GM12891 (cell line): ENCODE data around the gene SORL1.
A peak's percentile ranks its signal among the peaks of the same experiment; 100 is the strongest.
"Not testable (repeated sequence)": the region's sequence is repeated elsewhere in the genome, so short reads cannot be mapped to it uniquely, and the experiment has no call there.

Experiments
- DNase-seq: peaks from one replicate; pipeline ENCODE4 v3.0.0; 2011; ENCODE audit warnings: low spot score; ENCODE audit not compliant: insufficient read length
- FAIRE-seq: peaks from 2 replicates; lab custom pipeline; 2011; peaks lifted over from hg19 to GRCh38; lab: Jason Lieb, UNC
- PAX5 ChIP-seq: IDR thresholded peaks from 2 replicates; pipeline ENCODE4 v1.6.1; 2011; ENCODE audit warnings: low read length, moderate library complexity, mild to moderate bottlenecking; ENCODE audit not compliant: insufficient read depth, severe bottlenecking
- POLR2A ChIP-seq: IDR thresholded peaks from 2 replicates; pipeline ENCODE4 v1.6.1; 2011; ENCODE audit warnings: low read depth, low read length, control low read depth
- POLR2AphosphoS5 ChIP-seq: IDR thresholded peaks from 2 replicates; pipeline ENCODE4 v1.6.1; 2011; ENCODE audit warnings: low read depth, low read length, control low read depth
- POU2F2 ChIP-seq: IDR thresholded peaks from 2 replicates; pipeline ENCODE4 v1.6.1; 2011; ENCODE audit warnings: low read depth, mild to moderate bottlenecking, control low read depth, low read length, moderate library complexity
- SPI1 ChIP-seq: IDR thresholded peaks from 2 replicates; pipeline ENCODE4 v1.6.1; 2011; ENCODE audit warnings: low read depth, low read length, control low read depth
- TAF1 ChIP-seq: IDR thresholded peaks from 2 replicates; pipeline ENCODE4 v1.6.1; 2011; ENCODE audit warnings: low read depth, low read length, control low read depth

The SORL1 gene

GRCh38 chr11:121481484-121482230 is 29.5 kb downstream of the SORL1 start:
- DNase-seq, FAIRE-seq: not testable (repeated sequence)
- TF ChIP-seq POLR2AphosphoS5 (peak; percentile 58; the same call in 1 of the 2 replicates), SPI1 (peak; percentile 52)

- TF ChIP-seq POU2F2 (no peak), SPI1 (peak; percentile 64), TAF1 (peak; percentile 34)
- FAIRE-seq, result peak; percentile 98
- no peak for DNase-seq
Observed at GRCh38 chr11:121482231-121483129, 30.4 kb downstream of the SORL1 start.

- no peak for DNase-seq
- no peak for TF ChIP-seq TAF1
- TF ChIP-seq SPI1, result no peak
- no peak for TF ChIP-seq POU2F2
- TF ChIP-seq POLR2AphosphoS5, result no peak
- no peak for TF ChIP-seq PAX5
- no peak; the same call in 1 of the 2 replicates for TF ChIP-seq POLR2A
- FAIRE-seq, result no peak
Observed at GRCh38 chr11:121483805-121484480, 31.8 kb downstream of the SORL1 start.

GRCh38 chr11:121485216-121485615 is 33.1 kb downstream of the SORL1 start:
- DNase-seq (no peak), FAIRE-seq (peak; percentile 77)
- TF ChIP-seq POU2F2, result no peak
- no peak for TF ChIP-seq POLR2AphosphoS5
- TF ChIP-seq PAX5, result no peak
- TF ChIP-seq POLR2A, result no peak
- no peak for TF ChIP-seq SPI1
- TF ChIP-seq TAF1, result no peak

- DNase-seq (no peak), FAIRE-seq (no peak)
- TF ChIP-seq SPI1, result no peak
- TF ChIP-seq PAX5, result no peak
- TF ChIP-seq POLR2A, result no peak
- no peak for TF ChIP-seq TAF1
- no peak for TF ChIP-seq POU2F2
- TF ChIP-seq POLR2AphosphoS5, result no peak
Observed at GRCh38 chr11:121486054-121486453, 33.9 kb downstream of the SORL1 start.

- FAIRE-seq (no peak), DNase-seq (no peak)
- TF ChIP-seq POU2F2 (no peak), POLR2A (no peak), SPI1 (no peak), TAF1 (no peak), POLR2AphosphoS5 (no peak), PAX5 (no peak)
Observed at GRCh38 chr11:121487191-121487590, 35.1 kb downstream of the SORL1 start.

GRCh38 chr11:121488170-121488569 is 36.1 kb downstream of the SORL1 start:
- no peak for TF ChIP-seq POLR2AphosphoS5
- DNase-seq (no peak), FAIRE-seq (no peak)

- DNase-seq (no peak), FAIRE-seq (no peak)
- no peak for TF ChIP-seq POLR2AphosphoS5
- no peak for TF ChIP-seq TAF1
- no peak for TF ChIP-seq PAX5
- TF ChIP-seq SPI1, result no peak
- TF ChIP-seq POLR2A, result no peak
- no peak for TF ChIP-seq POU2F2
Observed at GRCh38 chr11:121488641-121489040, 36.5 kb downstream of the SORL1 start.

- no peak for TF ChIP-seq TAF1
- peak; percentile 67 for FAIRE-seq
- no peak for DNase-seq
Observed at GRCh38 chr11:121489823-121490222, 37.7 kb downstream of the SORL1 start.

GRCh38 chr11:121494355-121495099 is 42.4 kb downstream of the SORL1 start:
- FAIRE-seq, result peak; percentile 87

More at GRCh38 chr11:121494355-121495099, 42.4 kb downstream of the SORL1 start:
- TF ChIP-seq POLR2A, result peak; percentile 31; the same call in 1 of the 2 replicates
- no peak for TF ChIP-seq TAF1
- TF ChIP-seq SPI1, result peak; percentile 40
- TF ChIP-seq POU2F2, result no peak
- peak; percentile 38; the same call in 1 of the 2 replicates for TF ChIP-seq POLR2AphosphoS5
- no peak for DNase-seq
